Choroid plexus epithelial cell (primary cell): ENCODE data around the gene TMEM51.

Experiments used
- DNase-seq: peaks from one replicate; pipeline ENCODE4 v3.0.0-alpha.2; 2010; ENCODE audit warnings: low read depth
- H3K4me3 ChIP-seq: 2 replicates; pipeline ENCODE4 v1.5.1; 2011; ENCODE audit warnings: low read depth, mild to moderate bottlenecking, control low read depth, low read length, moderate library complexity
- CTCF ChIP-seq: conservative IDR thresholded peaks from 2 replicates; pipeline ENCODE4 v1.5.1; 2011; ENCODE audit warnings: low read depth, mild to moderate bottlenecking, control low read depth, inconsistent platforms, low read length, moderate library complexity

The TMEM51 gene

DNA sequence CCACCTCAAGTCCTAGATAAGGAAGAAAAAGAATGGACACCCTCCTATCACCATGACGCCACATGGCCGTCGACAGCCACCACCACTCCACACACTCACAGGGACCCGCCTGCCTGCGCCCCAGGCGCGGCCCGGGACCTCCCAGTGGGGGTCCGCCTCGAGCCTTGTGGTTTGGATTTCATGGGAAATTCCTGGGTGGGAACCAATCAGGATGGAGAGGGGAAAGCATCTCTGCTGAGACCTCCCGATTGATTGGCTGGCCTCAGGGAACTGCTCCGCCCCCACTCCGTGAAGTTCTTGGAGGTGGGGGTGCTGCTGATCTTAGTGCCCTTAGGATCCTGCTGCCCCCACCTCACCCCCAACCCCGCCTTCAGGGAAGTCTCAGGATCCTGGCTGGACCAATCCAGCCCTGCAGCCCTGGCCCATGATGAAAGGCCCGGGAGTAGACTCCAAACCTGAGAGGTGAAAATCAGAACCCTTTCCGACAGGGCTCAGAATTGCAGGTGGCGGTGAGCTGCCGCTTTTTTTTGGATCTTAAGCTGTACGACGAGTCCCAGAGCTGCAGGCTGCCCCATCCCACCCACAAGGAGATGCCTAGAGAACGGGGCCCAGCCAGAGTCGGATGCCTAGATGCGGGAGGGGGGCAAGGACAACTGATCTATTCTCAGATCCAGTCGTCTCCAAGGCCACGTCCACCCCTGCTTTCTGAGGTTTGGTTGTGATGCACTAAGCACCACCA is 29.0 kb upstream of the TMEM51 start:
- no peak overlapping the region for H3K4me3 ChIP-seq
- no peak for TF ChIP-seq CTCF
- DNase-seq: no peak

DNA sequence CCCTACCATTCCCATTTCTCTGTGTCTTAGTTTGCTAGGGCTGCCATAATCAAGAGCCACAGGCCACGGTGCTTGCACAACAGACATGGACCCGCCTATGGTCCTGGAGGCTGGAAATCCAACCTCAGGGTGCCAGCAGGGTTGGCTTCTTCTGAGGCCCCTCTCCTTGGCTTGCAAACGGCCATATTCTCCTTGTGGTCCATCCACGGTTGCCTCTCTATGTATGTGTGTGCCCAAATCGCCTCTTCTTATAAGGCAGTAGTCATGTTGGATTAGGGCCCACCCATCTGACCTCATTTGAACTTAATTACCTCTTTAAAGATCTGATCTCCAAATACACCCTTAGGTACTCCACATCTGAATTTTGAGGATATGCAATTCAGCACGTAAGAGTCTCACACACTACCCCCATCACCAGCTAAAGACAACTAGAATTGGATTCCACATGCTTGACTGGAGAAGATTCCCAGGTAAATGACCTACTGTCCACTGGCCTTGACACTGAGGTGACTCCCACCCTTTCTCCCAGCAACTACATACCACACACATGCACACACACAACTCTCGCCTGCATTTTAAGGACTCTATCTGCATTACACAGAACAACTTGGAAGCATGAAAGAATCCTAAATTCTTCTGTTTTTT is 28.3 kb upstream of the TMEM51 start:
- no peak for TF ChIP-seq CTCF
- no peak for DNase-seq

GRCh38 chr1:15128077-15128476 is 25.5 kb upstream of the TMEM51 start:
- H3K4me3 ChIP-seq: no peak overlapping the region
- no peak for DNase-seq
- TF ChIP-seq CTCF: no peak

More for the DNA sequence above, 28.3 kb upstream of the TMEM51 start:
- no peak overlapping the region for H3K4me3 ChIP-seq

DNA sequence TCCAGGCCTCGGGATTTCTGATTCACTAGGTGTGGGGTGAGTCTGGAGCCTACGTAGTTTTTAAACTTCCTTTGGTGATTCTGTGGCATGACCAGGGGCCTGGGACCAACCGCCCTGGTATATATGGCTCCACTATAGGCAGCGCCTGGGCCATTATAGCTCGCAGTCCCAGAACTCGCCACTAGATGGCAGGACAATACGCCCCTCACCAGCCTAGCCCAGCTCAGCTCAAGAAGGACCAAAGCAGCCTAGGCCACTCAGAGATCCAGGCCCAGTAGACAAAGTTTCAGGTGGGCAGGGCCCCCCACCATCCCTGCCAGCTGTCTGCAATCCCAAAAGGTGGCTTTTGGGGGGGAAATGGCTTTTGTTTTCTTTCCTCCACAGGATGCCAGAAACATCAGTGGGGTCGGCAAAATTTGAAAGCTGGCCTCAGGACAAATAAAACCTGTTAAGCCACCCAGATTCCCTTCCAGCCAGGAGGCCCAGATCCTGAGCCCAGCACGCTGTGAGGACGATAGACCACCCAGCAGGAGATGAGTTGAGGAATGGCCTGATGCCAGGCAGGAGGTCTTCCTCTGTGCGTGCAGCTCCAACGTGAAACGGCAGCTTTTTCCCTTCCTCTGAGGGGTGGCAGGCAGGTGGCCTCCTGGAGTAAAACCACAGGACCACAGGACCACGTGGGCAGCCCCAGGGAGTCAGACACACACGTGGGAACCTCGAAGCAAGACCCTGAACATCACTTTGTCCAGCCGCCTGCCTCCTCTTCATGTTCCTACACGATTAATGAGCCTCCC is 24.8 kb upstream of the TMEM51 start:
- peak; percentile 94 for TF ChIP-seq CTCF
- H3K4me3 ChIP-seq: no peak overlapping the region
- peak; percentile 77 for DNase-seq

DNA sequence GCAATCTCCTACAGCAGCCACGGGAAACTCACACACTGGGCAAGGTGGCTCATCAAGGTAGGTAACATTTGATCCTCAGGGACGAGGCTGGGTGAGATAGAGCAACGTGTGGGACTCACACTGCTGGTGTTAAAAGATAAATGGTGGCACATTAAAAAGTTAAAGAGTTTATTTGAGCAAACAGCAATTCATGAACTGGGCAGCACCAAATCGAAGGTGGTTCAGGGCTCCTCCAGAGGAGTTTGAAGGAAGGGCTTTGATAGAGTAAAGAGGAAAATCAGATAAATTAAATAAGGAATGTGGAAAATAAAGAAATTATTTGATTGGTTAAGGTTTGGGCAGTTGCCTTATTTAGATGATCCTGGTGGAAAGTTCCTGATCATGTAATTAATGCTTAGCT is 23.6 kb upstream of the TMEM51 start:
- H3K4me3 ChIP-seq: no peak overlapping the region
- no peak for TF ChIP-seq CTCF
- DNase-seq: no peak

DNA sequence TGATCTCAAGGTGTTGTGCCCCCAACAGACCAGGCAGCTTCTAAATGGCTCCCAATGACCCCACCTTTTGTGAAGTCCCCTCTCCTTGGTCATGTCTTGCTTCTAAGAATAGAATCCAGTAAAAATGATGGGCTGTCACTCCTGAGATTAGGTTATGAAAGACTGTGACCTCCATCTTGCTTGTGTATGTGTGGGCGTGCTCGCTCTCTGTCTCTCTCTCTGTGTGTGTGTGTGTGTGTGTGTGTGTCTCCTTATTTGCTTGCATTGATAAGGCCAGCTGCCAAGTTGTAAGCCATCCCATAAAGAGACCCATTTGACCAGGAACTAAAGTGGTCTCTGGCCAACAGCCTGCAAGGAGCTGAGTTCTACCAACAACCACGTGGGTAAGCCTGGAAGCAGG is 22.9 kb upstream of the TMEM51 start:
- DNase-seq: no peak
- TF ChIP-seq CTCF: no peak
- no peak overlapping the region for H3K4me3 ChIP-seq
